Measurements from ENCODE around the gene SPATA17. TPM values are rescaled to one million over a fixed set of nuclear protein-coding genes. Genes with fewer than 3 reads are reported as not detected.

The SPATA17 gene
- polyA plus RNA-seq, 1 donor (not counting 4 experiments of a cell fraction or from before 2014, with no cell fraction given) = 1.8 TPM

DNA sequence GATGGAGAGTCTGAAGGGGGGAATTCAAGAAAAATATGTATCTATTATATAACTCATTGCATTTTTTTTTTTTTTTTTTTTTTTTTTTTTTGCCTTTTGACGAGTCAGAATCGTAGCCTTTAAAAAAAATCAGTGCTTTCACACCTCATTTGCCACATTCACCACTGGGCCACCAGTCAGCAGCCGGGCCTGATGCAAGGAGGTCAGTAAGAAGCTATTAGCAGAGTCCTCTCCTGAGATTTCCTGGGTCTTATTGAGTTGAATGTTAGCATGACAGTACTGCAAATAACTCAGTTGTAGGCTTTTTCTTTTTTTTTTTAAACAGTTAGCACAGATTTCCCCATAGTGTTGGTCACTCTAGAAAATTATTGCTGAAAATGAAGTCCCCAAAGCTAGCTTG, 139.8 kb downstream of the SPATA17 start:
- Histone ChIP-seq H3K9me1 (ENCODE audit: control insufficient read depth, extremely low read depth, insufficient read depth, low read length) (no peaks in the 10 kb centered on the region), H2AFZ (ENCODE audit: control insufficient read depth, low read length) (no peak overlapping the region), H3K4me3 (ENCODE audit: control insufficient read depth in 2 of 3, extremely low read depth in 1 of 3, insufficient read depth in 2 of 3, low read depth in 1 of 3, low read length in 3 of 3) (no peak overlapping the region), H3K27ac (ENCODE audit: control insufficient read depth, insufficient read depth, low read length) (no peak overlapping the region), H3K9me3 (ENCODE audit: control insufficient read depth, low read depth, low read length) (no peaks in the 10 kb centered on the region), H4K20me1 (ENCODE audit: control insufficient read depth, extremely low read depth, insufficient read depth, low read length) (no peaks in the 10 kb centered on the region), H3K79me2 (ENCODE audit: control insufficient read depth, insufficient read depth, low read length) (no peaks in the 10 kb centered on the region), H3K36me3 (ENCODE audit: control insufficient read depth in 2 of 2, extremely low read depth in 1 of 2, insufficient read depth in 2 of 2, low read length in 2 of 2) (no peaks in the 10 kb centered on the region), H3K27me3 (ENCODE audit: control insufficient read depth, extremely low read depth, insufficient read depth, low read length) (no peaks in the 10 kb centered on the region), H3K9ac (ENCODE audit: control insufficient read depth, extremely low read depth, insufficient read depth, low read length) (no peak overlapping the region), H3K4me2 (ENCODE audit: control insufficient read depth, extremely low read depth, insufficient read depth, low read depth, low read length) (no peak overlapping the region), H3K4me1 (ENCODE audit: control insufficient read depth, extremely low read depth, insufficient read depth, low read length) (no peaks in the 10 kb centered on the region)
- DNase-seq (ENCODE audit: low read depth, low spot score) = no peak
- FAIRE-seq = no peak
- dilution Hi-C loops (cut with MboI; ENCODE audit: extremely low pct_ligation_motif_present, low sequenced_read_pairs) = no loop called here
- TF ChIP-seq, protein P1, sequence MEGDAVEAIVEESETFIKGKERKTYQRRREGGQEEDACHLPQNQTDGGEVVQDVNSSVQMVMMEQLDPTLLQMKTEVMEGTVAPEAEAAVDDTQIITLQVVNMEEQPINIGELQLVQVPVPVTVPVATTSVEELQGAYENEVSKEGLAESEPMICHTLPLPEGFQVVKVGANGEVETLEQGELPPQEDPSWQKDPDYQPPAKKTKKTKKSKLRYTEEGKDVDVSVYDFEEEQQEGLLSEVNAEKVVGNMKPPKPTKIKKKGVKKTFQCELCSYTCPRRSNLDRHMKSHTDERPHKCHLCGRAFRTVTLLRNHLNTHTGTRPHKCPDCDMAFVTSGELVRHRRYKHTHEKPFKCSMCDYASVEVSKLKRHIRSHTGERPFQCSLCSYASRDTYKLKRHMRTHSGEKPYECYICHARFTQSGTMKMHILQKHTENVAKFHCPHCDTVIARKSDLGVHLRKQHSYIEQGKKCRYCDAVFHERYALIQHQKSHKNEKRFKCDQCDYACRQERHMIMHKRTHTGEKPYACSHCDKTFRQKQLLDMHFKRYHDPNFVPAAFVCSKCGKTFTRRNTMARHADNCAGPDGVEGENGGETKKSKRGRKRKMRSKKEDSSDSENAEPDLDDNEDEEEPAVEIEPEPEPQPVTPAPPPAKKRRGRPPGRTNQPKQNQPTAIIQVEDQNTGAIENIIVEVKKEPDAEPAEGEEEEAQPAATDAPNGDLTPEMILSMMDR (optimal IDR thresholded peaks at IDR 0.05 in 1 of 3, IDR thresholded peaks at IDR 0.05 in 1 of 3, conservative IDR thresholded peaks at IDR 0.05 in 1 of 3; ENCODE audit: extremely low read depth in 1 of 3, insufficient read depth in 2 of 3, low read length in 3 of 3) = no peak
- no peak for TF ChIP-seq EZH2 (IDR thresholded peaks at IDR 0.05; ENCODE audit: low read length)

DNA sequence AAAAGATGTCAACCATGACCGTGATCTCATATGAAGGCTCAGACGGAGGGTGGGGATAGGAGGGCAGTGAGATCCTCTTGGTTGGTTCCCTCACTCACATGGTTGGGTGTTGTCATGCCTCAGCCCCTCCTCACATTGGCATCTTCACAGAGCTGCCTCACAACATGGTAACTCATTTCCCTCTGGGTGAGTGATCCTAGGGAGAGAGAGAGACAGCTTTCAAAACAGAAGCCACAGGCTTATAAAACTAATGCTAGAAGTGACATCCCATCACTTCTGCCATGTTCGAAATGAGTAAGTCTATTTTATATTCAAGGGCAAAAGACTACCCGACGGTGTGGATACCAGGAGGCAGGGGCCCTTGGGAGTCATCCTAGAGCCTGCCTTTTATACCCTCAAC, 145.5 kb downstream of the SPATA17 start:
- no peaks in the 10 kb centered on the region for H3K9me3 ChIP-seq (ENCODE audit: control insufficient read depth, low read depth, low read length)
- TF ChIP-seq EZH2 (IDR thresholded peaks at IDR 0.05; ENCODE audit: low read length) = no peak
- TF ChIP-seq, protein P1 (optimal IDR thresholded peaks at IDR 0.05 in 1 of 3, IDR thresholded peaks at IDR 0.05 in 1 of 3, conservative IDR thresholded peaks at IDR 0.05 in 1 of 3; ENCODE audit: extremely low read depth in 1 of 3, insufficient read depth in 2 of 3, low read length in 3 of 3) = no peak
- no peaks in the 10 kb centered on the region for H3K9me1 ChIP-seq (ENCODE audit: control insufficient read depth, extremely low read depth, insufficient read depth, low read length)
- no peak overlapping the region for H3K9ac ChIP-seq (ENCODE audit: control insufficient read depth, extremely low read depth, insufficient read depth, low read length)
- FAIRE-seq (no peak), DNase-seq (ENCODE audit: low read depth, low spot score) (no peak)
- H2AFZ ChIP-seq (ENCODE audit: control insufficient read depth, low read length) = no peak overlapping the region
- H3K4me2 ChIP-seq (ENCODE audit: control insufficient read depth, extremely low read depth, insufficient read depth, low read depth, low read length) = no peak overlapping the region
- H3K27me3 ChIP-seq (ENCODE audit: control insufficient read depth, extremely low read depth, insufficient read depth, low read length) = no peaks in the 10 kb centered on the region
- no peaks in the 10 kb centered on the region for H3K4me1 ChIP-seq (ENCODE audit: control insufficient read depth, extremely low read depth, insufficient read depth, low read length)
- dilution Hi-C loops (cut with MboI; ENCODE audit: extremely low pct_ligation_motif_present, low sequenced_read_pairs) = no loop called here
- H3K4me3 ChIP-seq (ENCODE audit: control insufficient read depth in 2 of 3, extremely low read depth in 1 of 3, insufficient read depth in 2 of 3, low read depth in 1 of 3, low read length in 3 of 3) = no peak overlapping the region
- H3K36me3 ChIP-seq (ENCODE audit: control insufficient read depth in 2 of 2, extremely low read depth in 1 of 2, insufficient read depth in 2 of 2, low read length in 2 of 2) = no peaks in the 10 kb centered on the region
- H3K79me2 ChIP-seq (ENCODE audit: control insufficient read depth, insufficient read depth, low read length) = no peaks in the 10 kb centered on the region
- no peaks in the 10 kb centered on the region for H4K20me1 ChIP-seq (ENCODE audit: control insufficient read depth, extremely low read depth, insufficient read depth, low read length)
- no peak overlapping the region for H3K27ac ChIP-seq (ENCODE audit: control insufficient read depth, insufficient read depth, low read length)
